HUES64 (cell line): ENCODE results near the gene ZMYM2.

ENCODE experiments used
- H3K27ac ChIP-seq: 2 replicates; pipeline ENCODE4 v1.7.0; 2013; ENCODE audit warnings: low read depth, low read length, inconsistent platforms
- H3K27me3 ChIP-seq: 2 replicates; pipeline ENCODE4 v1.6.1; 2013; ENCODE audit warnings: mild to moderate bottlenecking, low read length; ENCODE audit not compliant: insufficient read depth
- H3K36me3 ChIP-seq: 2 replicates; pipeline ENCODE4 v1.6.1; 2013; ENCODE audit warnings: mild to moderate bottlenecking, low read length; ENCODE audit not compliant: insufficient read depth
- H3K4me1 ChIP-seq: 2 replicates; pipeline ENCODE4 v1.6.1; 2013; ENCODE audit warnings: mild to moderate bottlenecking, low read length, moderate library complexity; ENCODE audit not compliant: insufficient read depth
- H3K4me3 ChIP-seq: 2 replicates; pipeline ENCODE4 v1.5.1; 2013; ENCODE audit warnings: mild to moderate bottlenecking, low read length, moderate library complexity
- H3K9ac ChIP-seq: 2 replicates; pipeline ENCODE4 v1.6.1; 2013; ENCODE audit warnings: mild to moderate bottlenecking, low read depth, low read length
- H3K9me3 ChIP-seq: 2 replicates; pipeline ENCODE4 v1.6.1; 2013; ENCODE audit warnings: low read depth, low read length; ENCODE audit not compliant: insufficient read depth
- WGBS: fragments of 150-250, 120-280 bp; methylation state at CpG from one replicate; pipeline ENCODE4 v1.1.7; 2013; ENCODE audit warnings: missing lambda C conversion rate; 5-methylcytosine and 5-hydroxymethylcytosine counted together

Gene ZMYM2

DNA sequence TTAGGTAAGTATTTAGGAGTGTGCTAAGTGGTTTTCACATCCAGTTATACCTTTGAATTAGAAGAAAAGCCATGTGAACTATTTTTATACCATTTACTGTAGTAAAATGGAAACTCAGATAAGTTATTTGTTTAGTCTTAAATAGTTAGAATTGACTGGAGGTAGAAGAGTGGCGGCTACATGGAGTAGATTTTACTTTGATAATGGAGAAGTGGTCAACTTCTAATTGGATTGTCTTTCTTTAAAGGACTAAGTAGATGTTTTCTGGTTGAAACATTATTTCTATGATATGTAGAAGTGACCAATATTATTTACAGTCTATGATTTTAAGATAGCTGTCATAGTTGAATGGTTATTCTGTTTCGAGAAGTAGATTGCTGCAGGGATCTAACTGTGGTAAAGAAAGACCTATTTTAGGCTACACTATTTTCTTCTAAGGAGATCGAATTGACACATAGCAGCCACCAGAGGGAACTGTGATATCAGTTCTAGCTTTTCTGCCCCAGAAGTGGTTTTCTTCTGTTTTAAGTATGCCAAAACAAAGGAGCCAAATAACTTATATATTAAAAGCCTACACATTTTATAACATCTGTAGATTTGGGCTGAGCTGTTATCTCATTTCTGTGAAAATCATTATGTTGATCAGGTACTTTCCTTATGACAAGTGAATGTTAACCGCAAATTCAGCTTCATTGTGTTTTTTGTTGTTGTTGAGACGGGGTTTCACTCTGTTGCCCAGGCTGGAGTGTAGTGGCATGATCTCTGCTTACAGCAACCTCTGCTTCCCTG lies 26.1 kb downstream of the ZMYM2 start:
- Histone ChIP-seq H3K4me3 (no peak overlapping the region), H3K9me3 (no peaks in the 10 kb centered on the region), H3K27me3 (no peaks in the 10 kb centered on the region), H3K9ac (no peak overlapping the region), H3K4me1 (peaks cover 25% of the 10 kb centered on the region), H3K36me3 (peaks cover 18% of the 10 kb centered on the region), H3K27ac (peak overlapping the region; percentile 7; the same call in 1 of the 2 replicates)
- WGBS: 74% methylated on average over 5 of the region's 5 CpGs

DNA sequence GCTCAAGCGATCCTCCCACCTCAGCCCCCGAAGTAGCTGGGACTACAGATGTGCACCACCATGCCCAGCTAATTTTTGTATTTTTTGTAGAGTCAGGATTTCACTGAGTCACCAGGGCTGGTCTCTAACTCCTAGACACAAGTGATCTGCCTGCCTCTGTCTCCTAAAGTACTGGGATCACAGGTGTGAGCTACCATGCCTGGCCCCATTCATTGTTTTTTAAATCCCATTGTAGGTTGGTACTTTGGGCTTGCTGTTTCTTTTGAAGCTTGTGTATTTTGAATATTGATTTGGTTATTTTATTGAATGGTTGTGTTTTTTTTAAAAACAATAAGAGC lies 26.7 kb downstream of the ZMYM2 start:
- no peaks in the 10 kb centered on the region for H3K9me3 ChIP-seq
- H3K4me1 ChIP-seq: peaks cover 25% of the 10 kb centered on the region
- no peaks in the 10 kb centered on the region for H3K27me3 ChIP-seq
- WGBS: 36% methylated on average over 2 of the region's 2 CpGs
- H3K4me3 ChIP-seq: no peak overlapping the region
- peak overlapping the region; percentile 7; the same call in 1 of the 2 replicates for H3K27ac ChIP-seq
- H3K9ac ChIP-seq: no peak overlapping the region
- H3K36me3 ChIP-seq: peaks cover 19% of the 10 kb centered on the region

DNA sequence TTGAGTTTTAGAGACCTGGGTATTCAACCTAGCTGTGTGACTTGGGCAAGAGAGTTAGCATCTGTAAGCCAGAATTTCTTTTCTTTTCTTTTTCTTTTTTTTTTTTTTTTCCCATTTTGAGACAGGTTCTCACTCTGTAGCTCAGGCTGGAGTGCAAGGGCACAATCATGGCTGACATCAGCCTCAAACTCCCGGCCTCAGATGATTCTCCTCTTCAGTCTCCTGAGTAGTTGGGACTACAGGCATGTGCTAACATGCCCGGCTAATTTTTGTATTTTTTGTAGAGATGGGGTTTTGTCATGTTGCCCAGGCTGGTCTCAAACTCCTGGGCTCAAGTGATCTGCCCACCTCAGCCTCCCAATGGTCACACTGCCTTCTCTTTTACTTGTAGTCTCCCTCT lies 33.0 kb downstream of the ZMYM2 start:
- Histone ChIP-seq H3K27ac (no peak overlapping the region), H3K4me3 (no peak overlapping the region), H3K9me3 (no peaks in the 10 kb centered on the region), H3K4me1 (no peaks in the 10 kb centered on the region), H3K36me3 (peaks cover 71% of the 10 kb centered on the region), H3K9ac (no peak overlapping the region), H3K27me3 (no peaks in the 10 kb centered on the region)
- 93% methylated on average over 2 of the region's 2 CpGs for WGBS

DNA sequence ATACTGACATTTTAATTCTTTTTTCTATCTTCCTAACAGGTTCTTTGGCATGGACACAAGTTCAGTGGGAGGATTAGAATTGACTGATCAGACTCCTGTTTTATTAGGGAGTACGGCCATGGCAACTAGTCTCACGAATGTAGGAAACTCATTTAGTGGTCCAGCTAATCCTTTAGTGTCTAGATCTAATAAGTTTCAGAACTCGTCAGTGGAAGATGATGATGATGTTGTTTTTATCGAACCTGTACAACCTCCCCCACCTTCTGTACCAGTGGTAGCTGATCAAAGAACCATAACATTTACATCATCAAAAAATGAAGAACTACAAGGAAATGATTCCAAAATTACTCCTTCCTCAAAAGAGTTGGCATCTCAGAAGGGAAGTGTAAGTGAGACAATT lies 34.5 kb downstream of the ZMYM2 start:
- Histone ChIP-seq H3K36me3 (peaks cover 82% of the 10 kb centered on the region), H3K4me1 (no peaks in the 10 kb centered on the region), H3K9me3 (no peaks in the 10 kb centered on the region), H3K4me3 (no peak overlapping the region), H3K9ac (no peak overlapping the region), H3K27ac (no peak overlapping the region), H3K27me3 (no peaks in the 10 kb centered on the region)
- WGBS: 92% methylated on average over 3 of the region's 4 CpGs

DNA sequence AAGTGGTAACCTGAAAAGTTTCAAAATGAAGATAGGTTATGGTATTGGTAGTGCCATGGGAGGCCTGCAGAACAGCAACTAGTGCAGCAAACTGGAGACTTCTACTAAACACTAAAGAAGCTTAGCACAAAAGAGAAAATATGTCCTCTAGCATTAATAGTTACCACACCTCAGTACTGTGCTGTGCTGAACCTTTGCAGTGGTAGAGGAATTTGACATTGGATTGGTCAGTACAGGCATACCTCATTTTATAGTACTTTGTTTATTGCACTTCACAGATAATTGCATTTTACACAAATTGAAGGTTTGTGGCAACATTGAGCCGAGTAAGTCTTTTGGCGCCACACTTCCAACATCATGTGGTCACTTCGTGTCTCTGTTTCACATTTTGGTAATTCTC lies 40.4 kb downstream of the ZMYM2 start:
- peaks cover 95% of the 10 kb centered on the region for H3K36me3 ChIP-seq
- 94% methylated on average over 3 of the region's 3 CpGs for WGBS

DNA sequence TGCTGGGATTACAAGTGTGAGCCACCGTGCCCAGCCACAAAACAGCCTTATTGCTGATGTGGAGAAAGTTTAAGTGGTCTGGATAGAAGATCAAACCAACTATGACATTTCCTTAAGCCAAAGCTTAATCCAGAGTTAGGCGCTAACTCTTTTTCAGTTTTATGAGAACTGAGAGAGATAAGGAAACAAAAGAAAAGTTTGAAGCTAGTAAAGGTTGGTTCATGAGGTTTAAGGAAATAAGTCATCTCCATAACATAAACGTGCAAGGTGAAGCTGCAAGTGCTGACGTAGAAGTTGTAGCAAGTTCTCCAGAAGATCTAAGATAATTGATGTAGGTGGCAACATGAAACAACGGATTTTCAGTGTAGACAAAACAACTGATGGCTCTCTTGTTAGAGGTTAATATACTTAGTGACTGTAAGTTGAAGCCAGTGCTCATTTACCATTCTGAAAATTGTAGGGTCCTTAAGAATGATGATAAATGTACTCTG lies 41.6 kb downstream of the ZMYM2 start:
- Histone ChIP-seq H3K27me3 (no peaks in the 10 kb centered on the region), H3K4me3 (no peak overlapping the region), H3K27ac (no peak overlapping the region), H3K9ac (no peak overlapping the region), H3K4me1 (no peaks in the 10 kb centered on the region), H3K9me3 (no peaks in the 10 kb centered on the region), H3K36me3 (peaks cover 94% of the 10 kb centered on the region)
- WGBS: 93% methylated on average over 5 of the region's 5 CpGs

More for the DNA sequence above, 40.4 kb downstream of the ZMYM2 start:
- Histone ChIP-seq H3K27me3 (no peaks in the 10 kb centered on the region), H3K27ac (no peak overlapping the region), H3K4me3 (no peak overlapping the region), H3K4me1 (no peaks in the 10 kb centered on the region), H3K9me3 (no peaks in the 10 kb centered on the region), H3K9ac (no peak overlapping the region)

DNA sequence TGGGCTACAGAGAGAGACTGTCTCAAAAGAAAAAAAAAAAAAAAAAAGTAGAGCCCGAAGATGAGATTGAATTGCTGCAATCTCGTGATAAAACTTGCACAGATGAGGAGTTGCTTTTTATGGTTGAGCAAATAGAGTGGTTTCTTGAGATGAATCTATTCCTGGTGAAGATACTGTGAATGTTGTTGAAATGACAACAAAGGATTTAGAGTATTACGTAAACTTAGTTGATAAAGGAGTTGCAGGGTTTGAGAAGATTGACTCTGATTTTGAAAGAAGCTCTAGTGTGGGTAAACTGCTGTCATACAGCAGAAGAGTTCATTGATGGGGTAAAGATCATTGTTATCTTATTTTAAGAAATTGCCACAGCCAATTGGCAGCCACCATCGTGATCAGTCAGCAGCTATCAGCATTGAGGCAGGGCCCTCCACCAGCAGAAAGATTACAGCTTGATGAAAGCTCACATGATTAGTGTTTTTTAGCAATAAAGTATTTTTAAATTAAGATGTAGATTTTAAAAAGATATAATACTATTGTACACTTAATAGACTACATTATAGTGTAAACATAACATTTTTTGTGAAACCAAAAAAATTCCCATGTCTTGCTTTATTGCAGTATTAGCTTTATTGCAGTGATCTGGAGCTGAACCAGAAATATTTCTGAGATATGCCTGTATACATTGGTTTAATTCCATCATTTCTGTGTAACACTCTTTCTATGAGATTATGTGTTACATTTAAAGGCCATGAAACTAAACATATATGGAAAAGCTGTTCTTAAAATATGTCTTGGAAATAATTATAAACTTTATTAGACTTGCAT lies 43.1 kb downstream of the ZMYM2 start:
- Histone ChIP-seq H3K9me3 (no peaks in the 10 kb centered on the region), H3K9ac (no peak overlapping the region), H3K27me3 (no peaks in the 10 kb centered on the region), H3K36me3 (peaks cover 94% of the 10 kb centered on the region), H3K4me3 (no peak overlapping the region), H3K27ac (no peak overlapping the region), H3K4me1 (no peaks in the 10 kb centered on the region)
- WGBS: 92% methylated on average over 4 of the region's 4 CpGs

DNA sequence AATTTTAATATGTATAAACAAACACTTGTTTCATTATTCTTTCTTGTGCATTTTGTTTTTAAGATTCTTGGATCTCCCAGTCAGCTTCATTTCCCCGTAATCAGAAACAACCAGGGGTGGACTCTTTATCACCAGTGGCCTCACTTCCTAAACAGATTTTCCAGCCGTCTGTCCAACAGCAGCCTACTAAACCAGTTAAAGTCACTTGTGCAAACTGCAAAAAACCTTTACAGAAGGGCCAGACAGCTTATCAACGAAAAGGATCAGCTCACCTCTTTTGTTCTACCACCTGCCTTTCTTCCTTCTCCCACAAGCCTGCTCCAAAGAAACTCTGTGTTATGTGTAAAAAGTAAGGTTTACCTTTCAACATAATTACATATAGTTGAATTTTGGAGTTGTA lies 44.3 kb downstream of the ZMYM2 start:
- Histone ChIP-seq H3K36me3 (peaks cover 94% of the 10 kb centered on the region), H3K9me3 (no peaks in the 10 kb centered on the region), H3K27ac (no peak overlapping the region), H3K4me3 (no peak overlapping the region), H3K27me3 (no peaks in the 10 kb centered on the region), H3K9ac (no peak overlapping the region), H3K4me1 (no peaks in the 10 kb centered on the region)
- WGBS: 95% methylated on average over 3 of the region's 3 CpGs

DNA sequence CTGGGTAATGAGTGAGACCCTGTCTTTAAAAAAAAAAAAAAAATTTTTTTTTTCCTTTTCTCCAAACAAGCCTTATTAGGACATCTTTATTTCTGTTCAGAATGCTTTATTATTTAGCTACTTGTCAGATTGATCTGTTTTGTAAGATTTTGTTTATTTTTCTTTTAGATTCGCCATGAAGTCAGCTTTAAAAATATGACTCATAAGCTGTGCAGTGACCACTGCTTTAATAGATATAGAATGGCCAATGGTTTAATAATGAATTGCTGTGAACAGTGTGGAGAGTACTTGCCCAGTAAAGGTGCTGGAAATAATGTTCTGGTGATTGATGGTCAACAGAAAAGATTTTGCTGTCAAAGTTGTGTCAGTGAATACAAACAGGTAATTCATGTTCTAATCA lies 47.7 kb downstream of the ZMYM2 start:
- peaks cover 95% of the 10 kb centered on the region for H3K36me3 ChIP-seq
- no peak overlapping the region for H3K4me3 ChIP-seq
- WGBS: 94% methylated on average over 1 of the region's 1 CpG

DNA sequence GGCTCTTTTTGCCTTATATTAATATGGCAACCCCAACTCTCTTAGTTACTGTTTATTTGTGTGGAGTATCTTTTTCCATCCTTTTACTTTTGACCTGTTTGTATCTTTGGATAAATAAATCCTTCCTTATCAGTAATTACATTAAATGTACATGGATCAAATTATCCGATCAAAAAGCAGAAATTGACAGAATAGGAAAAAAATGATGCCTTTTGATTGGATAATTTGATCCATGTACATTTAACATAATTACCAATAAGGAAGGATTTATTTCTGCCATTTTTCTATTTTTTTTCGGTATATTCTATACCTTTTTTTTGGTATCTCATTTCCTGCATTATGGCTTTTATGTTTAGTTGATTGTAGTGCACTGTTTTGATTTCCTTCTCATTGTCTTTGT lies 57.2 kb downstream of the ZMYM2 start:
- no peak overlapping the region for H3K9ac ChIP-seq
- no peak overlapping the region for H3K4me3 ChIP-seq
- no CpG with 5 or more reads among the region's 2 CpGs for WGBS
- peaks cover 8% of the 10 kb centered on the region; the same call in 1 of the 2 replicates for H3K9me3 ChIP-seq
- H3K27me3 ChIP-seq: no peaks in the 10 kb centered on the region
- peaks cover 76% of the 10 kb centered on the region for H3K36me3 ChIP-seq
- no peak overlapping the region for H3K27ac ChIP-seq
- peaks cover 15% of the 10 kb centered on the region for H3K4me1 ChIP-seq

More for the DNA sequence above, 47.7 kb downstream of the ZMYM2 start:
- Histone ChIP-seq H3K9me3 (no peaks in the 10 kb centered on the region), H3K9ac (no peak overlapping the region), H3K27ac (no peak overlapping the region), H3K27me3 (no peaks in the 10 kb centered on the region), H3K4me1 (no peaks in the 10 kb centered on the region)

DNA sequence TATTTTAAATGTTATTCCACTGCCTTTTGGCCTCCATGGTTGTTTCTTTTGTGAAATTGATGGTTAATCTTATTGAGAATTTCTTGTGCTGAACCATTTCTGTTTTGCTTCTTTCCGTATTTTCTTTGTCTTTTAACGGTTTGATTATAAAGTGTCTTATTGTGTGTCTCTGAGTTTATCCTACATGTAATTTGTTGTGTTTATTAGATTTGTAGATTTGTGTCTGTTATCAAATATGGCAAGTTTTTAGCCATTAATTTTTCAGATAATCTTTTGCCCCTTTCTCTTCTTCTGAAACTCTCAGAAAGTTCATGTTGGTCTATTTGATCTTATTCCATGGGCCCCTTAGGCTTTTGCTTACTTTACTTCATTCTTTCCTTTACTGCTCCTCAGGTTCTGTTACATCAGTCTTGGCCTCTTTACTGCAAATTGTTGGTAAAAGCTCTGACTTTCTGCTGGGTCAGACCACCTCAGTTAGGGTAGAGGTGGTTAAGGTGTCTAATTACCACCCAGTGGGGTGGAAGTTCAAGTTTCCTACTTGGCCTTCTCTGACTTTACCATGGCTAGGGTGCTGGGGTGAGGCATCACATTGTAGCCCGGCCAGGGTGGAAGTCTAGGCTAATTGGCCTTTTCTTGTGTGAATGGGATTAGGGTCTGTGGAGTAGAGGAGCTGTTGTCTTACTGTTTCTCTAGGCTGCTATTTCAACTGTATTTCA lies 58.3 kb downstream of the ZMYM2 start:
- H3K9ac ChIP-seq: no peak overlapping the region
- H3K4me3 ChIP-seq: no peak overlapping the region
- H3K27ac ChIP-seq: no peak overlapping the region
- peaks cover 8% of the 10 kb centered on the region; the same call in 1 of the 2 replicates for H3K9me3 ChIP-seq
- 87% methylated on average over 3 of the region's 3 CpGs for WGBS
- H3K27me3 ChIP-seq: no peaks in the 10 kb centered on the region
- peaks cover 75% of the 10 kb centered on the region for H3K36me3 ChIP-seq
- peaks cover 15% of the 10 kb centered on the region for H3K4me1 ChIP-seq
